ENCODE measurements around the gene RCOR2.

DNA sequence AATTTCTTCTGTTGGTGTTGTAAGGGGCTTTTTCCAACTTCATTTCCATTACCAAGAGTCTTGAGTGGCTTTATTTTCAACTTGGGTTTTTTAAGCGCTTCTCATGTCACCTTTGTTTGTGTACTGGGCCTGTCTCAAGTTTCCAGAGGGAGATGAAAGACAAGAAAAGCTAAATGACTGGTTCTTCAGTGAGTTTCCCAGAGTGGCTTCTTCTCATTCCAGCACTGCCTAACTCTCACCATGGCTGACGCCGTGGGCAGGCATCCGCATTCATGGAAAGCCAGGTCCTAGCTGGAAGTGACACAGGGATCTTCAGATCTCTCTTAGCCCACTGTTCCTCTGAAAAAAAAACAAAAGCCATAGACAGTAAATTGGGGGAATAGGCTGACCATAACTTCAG lies 49.5 kb downstream of the RCOR2 start:
- TF ChIP-seq EZH2 (IDR thresholded peaks at IDR 0.05; ENCODE audit: borderline replicate concordance, insufficient read depth, low read length, poor library complexity, severe bottlenecking), result no peak
- TF ChIP-seq POLR2AphosphoS5 (IDR thresholded peaks at IDR 0.05), result no peak
- TF ChIP-seq, protein P1, sequence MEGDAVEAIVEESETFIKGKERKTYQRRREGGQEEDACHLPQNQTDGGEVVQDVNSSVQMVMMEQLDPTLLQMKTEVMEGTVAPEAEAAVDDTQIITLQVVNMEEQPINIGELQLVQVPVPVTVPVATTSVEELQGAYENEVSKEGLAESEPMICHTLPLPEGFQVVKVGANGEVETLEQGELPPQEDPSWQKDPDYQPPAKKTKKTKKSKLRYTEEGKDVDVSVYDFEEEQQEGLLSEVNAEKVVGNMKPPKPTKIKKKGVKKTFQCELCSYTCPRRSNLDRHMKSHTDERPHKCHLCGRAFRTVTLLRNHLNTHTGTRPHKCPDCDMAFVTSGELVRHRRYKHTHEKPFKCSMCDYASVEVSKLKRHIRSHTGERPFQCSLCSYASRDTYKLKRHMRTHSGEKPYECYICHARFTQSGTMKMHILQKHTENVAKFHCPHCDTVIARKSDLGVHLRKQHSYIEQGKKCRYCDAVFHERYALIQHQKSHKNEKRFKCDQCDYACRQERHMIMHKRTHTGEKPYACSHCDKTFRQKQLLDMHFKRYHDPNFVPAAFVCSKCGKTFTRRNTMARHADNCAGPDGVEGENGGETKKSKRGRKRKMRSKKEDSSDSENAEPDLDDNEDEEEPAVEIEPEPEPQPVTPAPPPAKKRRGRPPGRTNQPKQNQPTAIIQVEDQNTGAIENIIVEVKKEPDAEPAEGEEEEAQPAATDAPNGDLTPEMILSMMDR (IDR thresholded peaks at IDR 0.05; ENCODE audit: poor library complexity, severe bottlenecking), result no peak
- no peak for TF ChIP-seq RAD21 (conservative IDR thresholded peaks at IDR 0.05)

All from neural cell (in vitro differentiated cells).